ENCODE data around the gene PRSS36.

- TF ChIP-seq NR1H2 (CRISPR knock-in tag; IDR thresholded peaks at IDR 0.05) (no peak), EMX1 (CRISPR knock-in tag; IDR thresholded peaks at IDR 0.05) (no peak), USF2 (CRISPR knock-in tag; IDR thresholded peaks at IDR 0.05) (peak; percentile 45), PRDM15 (CRISPR knock-in tag; IDR thresholded peaks at IDR 0.05) (no peak), GABPB1 (CRISPR knock-in tag; IDR thresholded peaks at IDR 0.05) (peak; percentile 85), ZNF263 (CRISPR knock-in tag; IDR thresholded peaks at IDR 0.05; ENCODE audit: low read depth) (no peak), HMGA2 (CRISPR knock-in tag; IDR thresholded peaks at IDR 0.05) (peak; percentile 10; the same call in 1 of the 2 replicates)
- TF ChIP-seq, protein P1, sequence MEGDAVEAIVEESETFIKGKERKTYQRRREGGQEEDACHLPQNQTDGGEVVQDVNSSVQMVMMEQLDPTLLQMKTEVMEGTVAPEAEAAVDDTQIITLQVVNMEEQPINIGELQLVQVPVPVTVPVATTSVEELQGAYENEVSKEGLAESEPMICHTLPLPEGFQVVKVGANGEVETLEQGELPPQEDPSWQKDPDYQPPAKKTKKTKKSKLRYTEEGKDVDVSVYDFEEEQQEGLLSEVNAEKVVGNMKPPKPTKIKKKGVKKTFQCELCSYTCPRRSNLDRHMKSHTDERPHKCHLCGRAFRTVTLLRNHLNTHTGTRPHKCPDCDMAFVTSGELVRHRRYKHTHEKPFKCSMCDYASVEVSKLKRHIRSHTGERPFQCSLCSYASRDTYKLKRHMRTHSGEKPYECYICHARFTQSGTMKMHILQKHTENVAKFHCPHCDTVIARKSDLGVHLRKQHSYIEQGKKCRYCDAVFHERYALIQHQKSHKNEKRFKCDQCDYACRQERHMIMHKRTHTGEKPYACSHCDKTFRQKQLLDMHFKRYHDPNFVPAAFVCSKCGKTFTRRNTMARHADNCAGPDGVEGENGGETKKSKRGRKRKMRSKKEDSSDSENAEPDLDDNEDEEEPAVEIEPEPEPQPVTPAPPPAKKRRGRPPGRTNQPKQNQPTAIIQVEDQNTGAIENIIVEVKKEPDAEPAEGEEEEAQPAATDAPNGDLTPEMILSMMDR (IDR thresholded peaks at IDR 0.05): peak; percentile 86
These were observed 44.1 kb downstream of the PRSS36 start for GRCh38 chr16:31105677-31106213.
